GM18858 (cell line): ENCODE results near the gene GABRG3.
"Not testable (repeated sequence)": the region's sequence is repeated elsewhere in the genome, so short reads cannot be mapped to it uniquely, and the experiment has no call there.

ENCODE experiments used
- ATAC-seq: cut with Tn5 transposase; IDR thresholded peaks from one replicate; pipeline ENCODE4 v1.9.1; 2021; ENCODE audit not compliant: unreplicated experiment

The GABRG3 gene

DNA sequence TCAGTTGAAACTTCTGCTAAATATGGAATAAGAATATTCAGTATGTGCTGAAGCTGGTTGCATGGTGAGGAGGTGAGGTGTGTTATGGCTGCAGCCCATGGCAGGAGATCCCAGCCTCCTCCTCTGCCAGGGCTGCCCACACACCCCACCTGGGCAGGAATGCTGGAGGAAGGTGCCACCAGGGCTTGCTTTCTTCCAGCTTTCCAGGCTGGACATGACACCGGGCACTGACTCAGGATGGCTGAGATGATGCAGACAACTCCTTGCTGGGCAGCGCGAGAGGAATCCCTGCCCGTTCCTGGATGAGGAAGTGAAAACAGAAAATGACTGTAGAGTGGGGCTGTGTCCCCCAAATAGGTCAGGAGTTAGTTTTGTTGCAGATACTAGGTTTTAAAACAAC is 14.1 kb downstream of the GABRG3 start:
- ATAC-seq, result no peak

DNA sequence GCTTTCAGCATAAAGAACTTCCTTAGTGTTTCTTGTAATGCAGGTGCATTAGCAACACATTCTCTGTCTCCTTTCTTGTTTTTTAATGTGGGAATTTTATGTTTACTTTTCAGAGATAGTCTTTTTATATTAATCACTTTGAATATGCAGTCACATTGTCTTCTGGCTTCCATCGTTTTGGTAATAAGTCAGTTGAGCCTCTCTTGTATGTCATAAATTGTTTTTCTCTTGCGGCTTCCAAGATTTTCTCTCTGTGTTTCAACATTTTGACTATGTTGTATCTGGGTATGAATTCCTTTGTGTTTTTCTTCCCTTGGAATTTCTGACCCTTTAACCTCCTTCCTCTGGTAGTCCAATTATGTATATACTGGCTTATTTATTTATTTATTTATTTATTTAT is 25.3 kb downstream of the GABRG3 start:
- no peak for ATAC-seq

DNA sequence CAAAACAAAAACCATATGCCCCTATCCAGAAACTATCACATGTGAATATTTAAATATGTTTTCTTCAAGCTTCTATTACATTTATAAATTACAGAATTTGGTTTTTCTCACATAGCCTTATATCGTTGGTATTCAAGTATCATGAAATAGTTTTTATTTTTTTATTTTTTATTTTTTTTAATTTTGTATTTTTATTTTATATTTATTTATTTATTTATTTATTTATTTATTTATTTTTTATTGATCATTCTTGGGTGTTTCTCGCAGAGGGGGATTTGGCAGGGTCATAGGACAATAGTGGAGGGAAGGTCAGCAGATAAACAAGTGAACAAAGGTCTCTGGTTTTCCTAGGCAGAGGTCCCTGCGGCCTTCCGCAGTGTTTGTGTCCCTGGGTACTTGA is 32.0 kb downstream of the GABRG3 start:
- not testable (repeated sequence) for ATAC-seq

DNA sequence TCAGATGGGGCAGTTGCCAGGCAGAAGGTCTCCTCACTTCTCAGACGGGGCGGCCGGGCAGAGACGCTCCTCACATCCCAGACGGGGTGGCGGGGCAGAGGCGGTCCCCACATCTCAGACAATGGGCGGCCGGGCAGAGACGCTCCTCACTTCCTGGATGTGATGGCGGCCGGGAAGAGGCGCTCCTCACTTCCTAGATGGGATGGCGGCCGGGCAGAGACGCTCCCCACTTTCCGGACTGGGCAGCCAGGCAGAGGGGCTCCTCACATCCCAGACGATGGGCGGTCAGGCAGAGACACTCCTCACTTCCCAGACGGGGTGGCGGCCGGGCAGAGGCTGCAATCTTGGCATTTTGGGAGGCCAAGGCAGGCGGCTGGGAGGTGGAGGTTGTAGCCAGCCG is 33.2 kb downstream of the GABRG3 start:
- ATAC-seq, result not testable (repeated sequence)

DNA sequence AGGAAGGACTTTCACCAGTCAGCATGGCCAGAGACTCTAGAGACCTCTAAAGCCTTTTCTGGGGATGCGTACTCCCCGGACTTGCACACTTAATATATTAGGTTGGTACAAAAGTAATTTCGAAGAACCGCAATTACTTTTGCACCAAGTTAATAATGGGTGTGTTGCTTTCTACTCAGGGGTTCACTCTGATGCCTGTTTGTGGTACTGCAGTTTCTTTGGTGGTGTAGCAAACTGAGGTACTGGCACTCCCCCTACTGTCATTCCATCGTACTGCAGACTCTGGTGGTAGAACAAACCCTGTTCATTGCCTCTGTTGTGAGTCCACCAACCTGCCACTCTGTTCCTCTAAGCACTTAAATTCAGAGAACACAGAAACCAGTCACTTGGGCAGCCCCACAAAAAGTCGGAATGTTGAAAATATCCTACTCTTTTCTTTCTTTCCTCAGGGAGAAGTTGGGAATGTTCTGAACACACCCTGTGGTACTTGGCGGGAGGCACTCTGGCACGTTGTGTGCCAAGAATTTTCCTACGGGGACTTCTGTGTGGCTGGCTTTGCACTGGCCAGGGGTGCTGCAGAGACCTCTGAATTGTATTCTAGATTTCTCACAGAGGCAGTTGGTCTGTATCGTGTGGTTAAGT is 46.3 kb downstream of the GABRG3 start:
- no peak for ATAC-seq

DNA sequence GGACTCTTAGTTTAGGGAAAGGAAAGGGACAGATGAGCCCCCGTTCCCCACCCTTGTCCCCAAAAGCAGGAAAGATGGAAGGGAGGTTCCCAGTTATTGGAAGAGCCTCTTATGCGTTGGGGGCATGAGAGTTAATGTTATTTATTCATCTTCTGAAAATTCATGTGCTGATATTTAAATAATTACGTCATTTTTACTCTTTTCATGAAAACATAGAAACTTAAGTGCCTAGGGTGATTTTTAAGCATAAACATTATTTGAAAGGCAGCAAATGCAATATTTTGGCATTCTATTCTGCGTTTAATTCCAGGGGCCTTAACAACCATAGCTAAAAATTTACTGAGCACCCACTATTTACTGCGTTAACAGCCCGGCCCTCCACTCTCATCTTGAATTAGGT is 48.7 kb downstream of the GABRG3 start:
- no peak for ATAC-seq

DNA sequence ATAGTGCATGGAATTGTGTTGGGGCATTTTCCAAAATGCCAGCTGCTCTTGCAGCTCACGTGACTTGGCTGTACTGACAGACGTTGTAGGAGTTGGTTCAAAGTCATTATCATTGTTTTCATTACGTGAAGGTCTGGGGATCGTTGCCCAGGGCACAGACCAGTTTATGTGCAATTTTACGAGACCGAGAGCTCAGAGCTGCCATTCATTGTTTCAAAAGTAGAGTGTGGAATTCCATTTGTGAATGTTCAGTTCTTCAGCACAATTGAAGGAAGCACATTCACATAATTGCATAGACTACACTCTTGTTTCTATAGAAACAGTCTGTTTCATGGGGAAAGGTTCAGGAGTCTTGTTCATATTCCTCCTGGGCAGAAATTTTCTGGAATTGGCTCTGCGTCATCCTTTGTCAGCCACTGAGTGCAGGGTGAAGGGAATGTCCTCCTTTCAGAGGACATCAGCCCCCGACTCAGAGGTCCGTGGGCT is 54.5 kb downstream of the GABRG3 start:
- no peak for ATAC-seq

DNA sequence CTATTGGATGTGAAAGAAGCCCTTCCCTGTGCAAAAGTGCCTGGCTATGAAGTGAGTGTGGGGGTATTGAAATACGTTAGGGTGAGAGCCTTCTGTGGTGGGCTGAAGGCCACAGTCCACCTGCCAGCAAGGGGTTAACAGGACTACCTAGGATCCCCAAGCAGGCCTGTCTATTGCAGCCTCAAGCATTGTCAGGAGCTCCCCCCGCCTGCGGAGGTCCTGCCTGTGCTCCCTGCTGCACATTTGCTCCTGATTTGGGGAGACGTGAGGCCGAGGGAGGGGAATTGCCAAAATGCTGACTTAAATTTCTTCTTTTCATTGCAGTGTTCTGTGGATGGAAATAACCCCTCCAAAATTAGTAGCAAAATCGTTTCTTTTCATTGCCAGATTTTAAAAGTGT is 56.2 kb downstream of the GABRG3 start:
- no peak for ATAC-seq

DNA sequence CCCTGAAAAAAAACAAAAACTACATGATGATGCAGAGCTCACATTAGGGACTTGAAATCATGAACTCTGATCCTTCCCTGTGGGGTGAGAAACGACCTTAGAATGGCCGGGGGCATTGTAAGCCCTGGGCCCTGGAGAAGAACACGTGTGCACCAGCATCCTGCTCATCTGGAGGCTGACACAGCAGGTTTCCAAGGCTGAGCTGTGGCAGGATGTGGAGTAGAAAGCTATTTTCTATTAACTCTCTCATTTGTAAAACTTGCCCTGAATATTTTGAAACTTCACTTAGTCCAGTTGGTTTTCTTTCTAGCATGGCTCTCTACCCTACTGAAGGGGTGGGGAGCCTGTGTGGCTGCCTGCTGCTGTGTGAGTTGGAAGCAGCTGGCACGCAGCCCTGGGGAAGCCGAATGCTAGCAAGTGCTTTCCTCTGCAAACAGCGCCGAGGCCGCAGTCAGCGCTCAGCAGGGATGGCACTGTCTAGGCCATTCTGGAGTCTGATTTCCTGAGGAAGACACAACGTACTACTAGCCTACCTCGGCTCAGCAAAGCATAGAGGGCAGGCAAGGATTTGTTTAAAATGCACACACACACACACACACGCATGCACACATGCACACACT is 58.0 kb downstream of the GABRG3 start:
- ATAC-seq, result no peak

DNA sequence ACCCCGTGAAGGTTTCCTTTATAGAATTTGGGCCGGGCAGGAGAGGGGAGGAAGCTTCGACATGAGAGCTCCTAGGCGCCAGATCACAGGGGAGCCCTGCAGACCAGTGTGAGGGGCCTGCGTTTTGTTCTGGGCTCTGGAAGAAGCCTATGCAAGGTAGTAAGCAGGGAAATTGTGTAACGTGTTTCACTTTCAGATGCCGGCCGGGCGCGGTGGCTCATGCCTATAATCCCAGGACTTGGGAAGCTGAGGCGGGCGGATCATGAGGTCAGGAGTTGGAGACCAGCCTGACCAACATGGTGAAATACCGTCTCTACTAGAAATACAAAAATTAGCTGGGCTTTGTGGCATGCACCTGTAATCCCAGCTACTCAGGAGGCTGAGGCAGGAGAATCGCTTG is 65.2 kb downstream of the GABRG3 start:
- ATAC-seq, result no peak

DNA sequence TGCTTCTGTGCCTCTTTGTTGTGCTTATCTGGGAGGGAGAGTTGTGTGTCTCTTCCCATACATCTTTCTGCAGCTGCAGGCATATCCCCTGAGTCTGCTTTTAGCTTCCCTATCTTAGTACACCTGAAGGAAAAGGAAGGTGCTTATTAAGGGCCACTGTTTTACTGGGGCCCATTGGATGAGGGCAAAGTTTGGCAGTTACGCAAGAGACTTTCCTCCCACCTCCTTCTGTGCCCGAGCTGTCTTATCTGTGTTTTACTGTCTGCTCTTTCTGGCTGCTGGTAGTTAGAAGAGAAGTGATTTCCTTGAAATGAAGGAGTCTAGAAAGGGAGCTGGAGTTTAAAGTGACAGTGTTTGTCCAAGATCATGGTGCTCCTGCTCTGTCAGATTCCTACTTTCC is 66.5 kb downstream of the GABRG3 start:
- no peak for ATAC-seq

DNA sequence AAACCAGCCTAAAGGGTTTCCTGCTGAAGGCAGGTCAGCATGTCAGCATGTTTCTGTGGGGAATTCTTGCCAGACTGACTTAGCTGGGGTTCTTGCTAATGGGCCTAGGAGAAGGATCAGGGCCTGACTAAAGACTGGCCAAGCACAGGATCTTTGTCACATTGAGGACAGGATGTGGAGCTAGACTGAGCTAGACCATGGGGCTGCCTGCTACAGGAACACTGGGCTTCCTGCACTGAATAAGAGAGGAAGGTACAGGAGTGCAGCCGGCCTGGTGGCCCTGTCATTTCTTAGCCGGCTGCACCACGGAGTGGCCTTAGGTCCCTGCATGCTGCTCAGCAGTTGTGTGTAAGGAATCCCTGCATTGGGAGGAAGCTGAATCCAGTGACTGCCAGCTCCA is 68.2 kb downstream of the GABRG3 start:
- no peak for ATAC-seq

DNA sequence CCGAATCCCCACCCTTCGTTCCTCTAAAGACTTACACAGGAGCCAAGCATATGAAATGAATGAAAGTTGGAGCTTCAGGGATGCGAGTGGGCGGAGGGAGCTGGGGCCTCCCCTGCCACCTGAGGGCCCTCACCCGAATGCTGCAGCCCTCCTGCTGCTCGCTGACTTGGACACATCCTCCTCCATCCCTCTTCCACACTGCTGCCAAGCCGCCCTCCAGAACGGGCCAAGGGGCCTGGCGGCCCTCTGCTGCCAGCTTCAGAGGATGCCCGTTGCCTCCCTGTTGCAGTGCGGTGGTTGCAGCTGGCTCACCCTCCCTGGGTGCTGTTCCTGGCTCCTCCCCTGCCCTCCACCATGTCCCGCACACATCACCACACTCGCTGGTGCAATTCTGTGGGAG is 71.2 kb downstream of the GABRG3 start:
- no peak for ATAC-seq

DNA sequence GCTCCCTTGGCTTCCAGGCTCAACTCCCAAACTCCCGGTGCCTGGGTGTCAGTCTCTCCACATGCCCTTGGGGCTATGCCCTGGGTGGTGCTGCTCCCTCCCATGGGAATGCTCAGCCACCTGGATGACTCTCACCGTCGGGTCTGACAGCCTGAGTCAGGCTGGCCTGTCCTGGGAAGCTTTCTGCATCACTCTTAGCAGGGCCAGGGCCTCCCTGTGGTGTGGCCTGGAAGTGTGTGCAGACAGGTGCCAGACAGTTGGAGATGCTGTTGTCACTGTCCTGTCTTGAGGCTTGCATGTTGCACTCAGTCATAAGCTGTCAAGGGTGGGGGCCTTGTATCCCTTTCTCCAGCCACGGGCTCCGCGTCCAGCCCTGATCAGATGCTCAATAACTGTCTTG is 71.7 kb downstream of the GABRG3 start:
- no peak for ATAC-seq

DNA sequence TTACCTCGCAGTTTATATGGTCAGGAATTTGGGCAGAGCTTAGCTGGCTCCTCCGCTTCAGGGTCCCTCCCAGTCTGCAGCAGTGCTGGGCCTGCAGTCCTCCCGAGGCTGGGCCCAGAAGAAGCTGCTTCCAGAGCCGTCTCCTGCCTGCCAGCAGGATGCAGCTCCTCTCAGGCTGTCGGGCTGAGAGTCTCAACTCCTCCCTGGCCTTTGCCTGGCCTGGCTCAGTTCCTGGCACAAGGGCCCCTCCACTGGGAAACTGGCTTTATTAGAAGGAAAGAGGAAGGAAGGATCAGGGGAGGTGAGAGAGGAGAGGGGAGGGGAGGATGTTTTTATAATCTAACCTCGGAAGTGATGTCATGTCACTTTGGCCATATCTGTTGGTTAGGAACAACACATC is 72.8 kb downstream of the GABRG3 start:
- no peak for ATAC-seq

DNA sequence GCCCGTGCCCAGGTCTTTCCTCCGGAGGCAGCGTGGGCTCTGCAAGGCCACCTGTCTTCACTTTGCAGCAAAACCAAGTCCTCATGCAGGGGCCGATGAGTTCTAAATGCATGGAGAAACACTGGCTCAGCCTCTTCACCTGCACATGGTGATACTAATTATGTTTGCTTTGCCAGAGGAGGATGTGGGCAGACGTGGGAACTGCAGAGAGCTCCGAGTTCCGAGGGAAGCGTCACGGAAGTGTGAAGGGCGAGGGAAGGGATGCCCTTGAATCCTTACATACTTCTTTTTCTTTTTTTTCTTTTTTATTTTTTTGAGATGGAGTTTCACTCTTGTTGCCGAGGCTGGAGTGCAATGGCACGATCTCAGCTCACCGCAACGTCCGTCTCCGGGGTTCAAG is 74.8 kb downstream of the GABRG3 start:
- ATAC-seq, result no peak

DNA sequence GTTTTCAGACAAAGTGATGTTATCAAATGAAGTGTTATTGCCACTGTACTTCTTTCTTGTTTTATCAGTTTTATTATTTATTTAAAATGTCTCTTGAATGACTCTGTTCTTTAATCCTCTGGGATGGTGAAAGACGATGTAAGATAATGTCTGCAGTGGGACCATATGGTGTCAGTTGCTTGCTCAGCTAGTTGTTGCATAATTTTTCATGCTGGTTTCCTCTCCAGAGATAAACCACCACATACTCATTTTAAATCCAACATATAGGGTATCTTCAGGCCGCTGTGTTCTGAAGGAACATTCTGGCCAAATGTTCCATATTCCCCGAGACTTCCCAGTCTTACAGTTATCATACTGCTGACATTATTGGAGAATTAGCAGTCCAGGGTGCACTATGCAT is 75.9 kb downstream of the GABRG3 start:
- ATAC-seq, result no peak

DNA sequence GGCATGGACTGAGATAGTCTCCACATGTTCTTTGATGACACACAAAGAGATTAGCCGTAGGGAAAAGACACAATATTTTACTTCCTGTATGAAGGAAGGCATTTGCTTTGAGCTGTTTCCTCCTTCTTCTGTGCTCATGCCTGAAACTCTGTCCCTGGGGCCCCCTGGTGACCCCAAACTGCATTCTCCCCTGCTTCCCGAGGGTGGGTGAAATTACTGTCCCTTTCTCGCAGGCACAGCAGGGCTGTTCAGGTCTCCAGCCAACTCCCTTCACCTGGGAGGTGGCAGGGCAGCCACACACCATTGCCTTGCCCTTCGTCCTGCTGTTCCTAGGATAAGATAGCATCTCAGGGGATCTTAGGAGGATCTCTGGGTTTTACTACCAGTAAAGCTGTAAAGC is 79.2 kb downstream of the GABRG3 start:
- ATAC-seq, result no peak

DNA sequence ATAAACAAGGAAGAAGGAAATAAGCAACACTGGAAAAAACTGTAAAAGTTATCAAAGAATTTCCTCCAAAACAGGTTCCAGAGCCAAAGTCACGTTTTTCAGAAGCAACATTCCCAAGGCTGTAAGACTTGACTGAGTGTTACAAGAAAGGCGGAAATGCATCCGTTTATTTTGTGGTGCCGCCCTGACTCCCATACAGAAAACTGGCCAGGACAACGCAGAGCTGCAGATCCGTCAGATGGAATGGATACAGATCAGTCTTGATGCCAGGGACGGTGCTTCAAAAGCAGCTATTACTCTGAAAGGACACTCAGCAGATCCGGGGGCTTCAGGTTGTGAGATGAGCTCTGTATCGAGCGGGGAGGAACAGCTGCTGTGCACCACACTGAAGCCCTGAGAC is 83.4 kb downstream of the GABRG3 start:
- no peak for ATAC-seq

DNA sequence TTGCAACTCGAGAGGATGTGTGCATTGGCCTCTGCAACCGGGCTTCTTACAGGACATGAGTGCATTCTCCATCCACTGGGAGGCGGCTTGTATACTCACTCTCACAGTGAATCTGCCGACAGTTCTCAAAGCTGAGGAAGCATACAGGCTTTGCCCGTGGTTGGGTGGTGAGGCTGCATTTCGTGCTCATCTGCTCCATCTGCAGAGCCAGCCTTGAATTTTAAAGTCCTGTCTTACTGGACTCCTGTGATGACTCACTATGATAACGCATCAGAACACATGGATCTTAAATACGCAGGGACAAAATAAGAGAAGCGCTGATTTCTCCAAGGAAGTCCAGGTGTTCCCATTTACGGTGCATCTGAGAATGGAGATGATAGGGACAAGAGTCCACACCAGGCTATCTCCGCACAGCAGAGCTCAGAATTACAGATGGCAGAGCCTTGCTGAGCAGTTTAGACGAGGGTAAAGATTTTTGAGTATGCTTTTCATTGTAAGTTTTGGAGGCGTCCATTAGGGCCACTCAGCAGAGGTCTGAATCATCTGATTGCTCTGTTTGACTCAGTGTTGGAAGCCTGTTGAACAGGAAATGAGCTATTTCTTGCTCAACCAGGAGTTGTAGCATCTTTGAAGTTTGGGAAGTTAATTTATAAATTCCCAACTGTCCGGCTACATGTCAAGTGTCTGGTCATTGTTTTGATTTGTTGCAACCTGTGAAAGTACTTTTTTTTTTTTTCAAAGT is 87.1 kb downstream of the GABRG3 start:
- no peak for ATAC-seq

DNA sequence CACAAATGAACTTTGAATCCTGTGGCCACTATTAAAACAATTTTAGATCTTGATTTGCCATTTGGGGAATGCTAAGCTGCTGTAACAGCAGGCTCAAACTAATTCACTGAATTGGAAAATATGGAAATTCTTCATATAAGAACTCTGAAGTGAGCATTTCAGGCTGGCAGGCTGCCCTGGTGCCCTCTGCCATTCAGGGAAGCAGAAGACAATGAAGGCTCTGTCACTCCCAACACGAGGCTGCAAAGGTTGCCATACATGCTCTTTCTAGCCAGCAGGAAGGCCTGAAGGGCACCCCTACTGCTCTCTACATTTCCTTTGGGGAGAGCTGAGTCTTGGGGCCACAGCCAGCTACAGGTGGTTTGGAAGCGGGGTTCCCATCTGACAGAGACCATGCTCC is 88.0 kb downstream of the GABRG3 start:
- no peak for ATAC-seq

DNA sequence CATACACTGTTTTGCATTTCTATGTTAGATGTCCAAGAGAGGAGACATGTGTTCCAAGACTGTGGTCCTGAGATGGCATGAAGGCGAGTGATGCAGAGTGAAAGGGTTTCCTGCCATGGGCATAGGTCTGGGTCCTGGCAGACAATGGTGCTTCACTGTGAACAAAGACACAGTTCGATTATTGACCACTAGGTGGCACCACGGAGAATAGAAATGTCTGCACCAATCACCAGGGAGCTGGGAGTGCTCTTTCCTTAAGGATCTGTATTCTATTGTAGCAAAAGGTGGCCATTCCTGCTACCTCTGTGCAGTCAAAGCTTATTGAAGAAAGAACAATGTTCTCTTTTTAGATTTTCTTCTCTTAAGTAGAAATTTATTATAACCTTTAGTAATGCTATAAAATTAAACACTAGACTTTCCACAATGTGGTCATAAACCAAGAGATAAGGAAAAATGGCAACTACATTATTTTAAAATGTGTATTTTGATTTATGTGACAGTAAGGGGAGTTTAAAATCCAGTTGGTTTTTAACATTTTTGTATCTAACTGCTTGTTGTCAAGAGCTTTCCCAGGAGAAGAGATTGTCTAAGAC is 88.7 kb downstream of the GABRG3 start:
- ATAC-seq, result no peak
